ENCODE results near the gene RNASEH2B.

The RNASEH2B gene

GRCh38 chr13:50941146-50941545 is 31.6 kb downstream of the RNASEH2B start:
- DNase-seq: no peak

- no peak for DNase-seq
Measured at GRCh38 chr13:50942630-50943311, 33.2 kb downstream of the RNASEH2B start.

GRCh38 chr13:50945669-50946068 is 36.1 kb downstream of the RNASEH2B start:
- no peak for DNase-seq

GRCh38 chr13:50948601-50949000 is 39.0 kb downstream of the RNASEH2B start:
- DNase-seq: peak; percentile 21

DNA sequence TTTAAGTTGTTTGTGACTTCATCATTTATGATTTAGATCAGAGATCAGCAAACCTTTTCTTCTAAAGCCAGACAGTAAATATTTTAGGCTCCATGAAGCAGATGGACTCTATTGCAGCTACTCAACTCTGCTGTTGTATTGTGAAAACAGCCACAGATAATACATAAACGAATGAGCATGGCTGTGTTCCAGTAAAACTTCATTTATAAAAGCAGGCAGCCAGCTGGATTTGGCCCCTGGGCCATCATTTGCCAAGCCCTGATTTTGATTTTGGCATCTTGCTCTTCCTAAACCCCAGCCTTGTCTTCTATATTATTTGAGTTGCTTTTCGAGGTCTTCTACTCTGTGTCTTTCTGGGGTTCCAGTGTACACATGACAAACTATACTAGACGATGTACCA is 41.3 kb downstream of the RNASEH2B start:
- DNase-seq: no peak

DNA sequence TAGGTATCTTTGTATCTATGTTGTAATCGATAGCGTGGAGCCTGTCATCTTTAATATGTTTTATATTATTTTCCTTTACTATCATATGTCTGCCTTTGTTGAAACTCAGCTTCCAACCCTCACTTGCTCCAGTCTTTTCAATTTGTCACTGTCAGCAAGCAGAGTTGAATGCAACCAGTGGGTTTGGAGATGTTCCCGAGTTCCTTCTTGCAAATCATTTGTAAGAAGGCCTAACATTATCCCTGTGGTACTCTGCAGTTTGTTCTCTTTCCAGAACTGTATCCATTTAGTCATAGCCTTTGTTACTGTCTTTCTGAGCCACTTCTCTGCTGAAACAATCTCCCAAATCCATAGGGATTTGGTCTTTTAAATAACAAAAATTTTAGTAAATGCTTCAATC is 41.8 kb downstream of the RNASEH2B start:
- peak; percentile 38 for DNase-seq

- DNase-seq: no peak
Measured at GRCh38 chr13:50955241-50955640, 45.6 kb downstream of the RNASEH2B start.

DNA sequence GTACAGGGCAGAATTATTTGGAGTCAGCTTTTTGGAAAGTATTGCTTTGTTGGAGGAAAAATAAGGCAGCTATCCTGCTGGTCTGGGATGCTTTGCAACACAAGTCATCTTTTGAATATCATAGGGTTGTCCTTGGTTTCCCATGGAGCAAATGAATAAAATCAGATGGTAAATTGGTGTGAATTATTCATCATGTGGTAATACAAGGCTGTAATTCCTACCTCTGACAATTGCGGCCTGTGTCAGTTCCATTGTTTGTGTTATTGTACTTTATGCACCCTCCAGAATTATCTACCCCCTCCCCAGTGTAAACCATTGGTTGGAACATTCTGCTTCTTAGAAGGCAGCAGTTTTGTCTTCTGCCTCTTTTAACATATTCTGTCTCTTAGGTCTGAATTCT is 46.2 kb downstream of the RNASEH2B start:
- DNase-seq: no peak

DNA sequence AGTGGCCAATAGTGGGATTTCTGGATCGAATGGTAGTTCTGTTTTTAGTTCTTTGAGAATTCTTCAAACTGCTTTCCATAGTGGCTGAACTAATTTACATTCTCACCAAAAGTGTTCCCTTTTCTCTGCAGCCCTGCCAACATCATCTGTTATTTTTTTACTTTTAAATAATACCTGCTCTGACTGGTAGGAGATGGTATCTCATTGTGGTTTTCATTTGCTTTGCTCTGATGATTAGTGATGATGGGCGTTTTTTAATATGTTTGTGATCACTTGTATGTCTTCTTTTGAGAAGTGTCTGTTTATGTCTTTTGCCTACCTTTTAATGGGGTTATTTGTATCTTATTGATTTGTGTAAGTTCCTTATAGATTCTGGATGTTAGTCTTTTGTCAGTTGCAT is 48.0 kb downstream of the RNASEH2B start:
- DNase-seq: no peak

GRCh38 chr13:50969691-50970090 is 60.1 kb downstream of the RNASEH2B start:
- no peak for DNase-seq

- DNase-seq: no peak
Measured at GRCh38 chr13:50970956-50971355, 61.4 kb downstream of the RNASEH2B start.

- no peak for DNase-seq
Measured at GRCh38 chr13:50974268-50974667, 64.7 kb downstream of the RNASEH2B start.

- DNase-seq: no peak
Measured at GRCh38 chr13:50979187-50979586, 69.6 kb downstream of the RNASEH2B start.

DNA sequence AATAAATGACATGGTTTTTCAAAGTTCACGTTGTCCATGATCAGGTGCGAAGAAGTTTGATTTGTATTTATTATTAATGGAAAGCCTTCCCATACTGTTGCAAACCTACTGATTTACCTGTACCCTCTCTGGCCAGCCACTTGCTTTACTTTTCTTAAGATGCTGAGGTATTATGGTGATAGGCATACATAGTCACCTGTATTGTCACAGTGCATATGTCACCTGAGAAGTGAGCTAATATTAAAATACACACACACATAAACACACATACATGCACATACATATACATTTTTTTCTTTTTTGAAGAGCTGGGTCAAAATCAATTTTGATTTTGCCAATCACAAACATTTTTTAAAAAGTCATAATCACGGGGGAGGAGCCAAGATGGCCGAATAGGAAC is 72.1 kb downstream of the RNASEH2B start:
- DNase-seq: no peak

- DNase-seq: no peak
Measured at GRCh38 chr13:50989476-50989875, 79.9 kb downstream of the RNASEH2B start.

GRCh38 chr13:50990065-50990817 is 80.7 kb downstream of the RNASEH2B start:
- DNase-seq: no peak

GRCh38 chr13:50990818-50991506 is 81.4 kb downstream of the RNASEH2B start:
- peak; percentile 13 for DNase-seq

- DNase-seq: no peak
Measured at GRCh38 chr13:50991579-50992521, 82.3 kb downstream of the RNASEH2B start.

- no peak for DNase-seq
Measured at GRCh38 chr13:50993371-50993770, 83.8 kb downstream of the RNASEH2B start.

GRCh38 chr13:50993934-50994333 is 84.3 kb downstream of the RNASEH2B start:
- peak; percentile 34 for DNase-seq

- DNase-seq: no peak
Measured at GRCh38 chr13:50994651-50995050, 85.1 kb downstream of the RNASEH2B start.

DNA sequence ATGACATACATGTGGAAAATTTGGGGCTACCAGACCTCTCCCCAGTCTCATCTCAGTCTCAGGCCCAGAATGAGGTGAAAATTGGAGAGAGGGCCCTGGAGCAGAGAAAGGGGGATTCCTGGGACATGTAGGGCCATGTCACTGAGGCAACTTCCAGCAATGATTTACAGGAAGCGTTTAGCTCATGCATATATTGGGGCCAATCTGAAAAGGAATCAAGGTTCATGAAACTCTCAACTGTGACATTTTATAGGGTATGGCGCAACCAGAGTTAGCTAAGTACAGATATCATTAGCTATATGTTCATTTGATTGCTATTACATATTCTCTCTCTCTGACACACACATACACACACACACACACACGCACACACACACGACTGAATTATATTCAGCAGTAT is 86.3 kb downstream of the RNASEH2B start:
- DNase-seq: no peak

DNA sequence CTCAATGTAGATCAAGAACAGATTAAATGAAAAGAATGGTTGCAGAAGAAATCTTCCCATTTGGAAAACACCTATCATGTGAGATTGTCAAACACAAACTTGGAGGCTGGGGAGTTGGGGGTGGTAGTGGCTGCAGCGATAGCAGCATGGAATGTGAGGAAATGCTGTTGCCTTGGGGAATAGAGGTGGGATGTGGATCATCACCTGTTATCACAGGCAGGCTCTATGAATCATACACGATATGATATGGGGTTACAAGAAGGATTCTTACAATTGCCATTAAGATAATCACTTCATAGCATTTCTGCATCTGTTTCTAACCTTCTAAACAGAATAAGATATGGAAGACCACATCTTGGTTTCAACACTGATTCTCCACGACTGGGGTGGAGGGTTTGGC is 88.7 kb downstream of the RNASEH2B start:
- DNase-seq: no peak
